Left cardiac atrium (tissue), 4 donors: Measurements from ENCODE around the gene ACO2. TPM values are rescaled to one million over a fixed set of nuclear protein-coding genes. Genes with fewer than 3 reads are reported as not detected.

Experiments used
- ATAC-seq, 2 donors: fragments of 200-7000 bp; cut with Tn5 transposase; one replicate each; pipeline ENCODE4 v1.9.1; 2020; ENCODE audit warnings: mild to moderate bottlenecking in 2 of 2, moderate library complexity in 2 of 2
- DNase-seq: peaks from one replicate; pipeline ENCODE4 v3.0.0-alpha.2; 2020
- intact Hi-C, 2 donors: fragments of 100-400 bp; cut with DNase I; formaldehyde crosslinking; loops; one replicate each; pipeline versions ENCODE4 v1.14.1 to v1.15.1; 2022 to 2023
- total RNA-seq, 2 donors: library from RNA; stranded (reverse); fragmentation: NEBNext Ultra II Directional; extraction: Animal tissue kit (Norgen Biotek cat#: 25700); gene quantifications; one replicate each; pipeline ENCODE4 v1.2.1, GENCODE V29; 2021
- donor health status: DM: no; HTN: yes; CAD: no.
- donor health status: DM: no; HTN: yes; CAD: no; lungs with severe emphysema.
- donor health status: DM: yes; HTN: yes; CAD: no.
- donor health status: Dilated cardiomyopathy.

ACO2 gene
- total RNA-seq, 2 donors from 2014 or later, result 415 to 523 TPM

- intact Hi-C loops, result no loop called here
- ATAC-seq (peak; percentile 70 to 84), DNase-seq (no peak)
These were observed 43.7 kb downstream of the ACO2 start for GRCh38 chr22:41512421-41513194.

DNA sequence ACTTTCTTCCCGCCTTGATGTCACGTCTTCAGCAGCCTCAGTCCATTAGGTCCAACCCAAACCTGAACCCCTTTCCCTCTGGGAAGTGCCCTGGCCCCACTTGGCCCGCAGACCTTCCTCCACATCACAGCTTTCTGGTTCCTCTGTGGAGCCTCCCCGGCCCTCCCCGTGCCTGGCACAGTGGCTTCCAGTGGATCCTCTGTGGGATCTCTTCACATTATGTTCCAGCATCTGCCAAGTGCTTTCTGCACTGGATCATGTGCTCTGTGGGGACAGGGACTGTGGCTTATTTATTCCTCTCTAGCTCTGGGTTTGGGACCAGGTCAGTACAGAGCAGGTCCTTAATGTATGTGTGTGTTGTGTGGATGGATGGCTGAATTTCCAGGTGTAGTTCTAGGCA is 44.5 kb downstream of the ACO2 start:
- intact Hi-C loops, result no loop called here
- ATAC-seq, result peak in 1 of 2 donors; percentile 6

GRCh38 chr22:41516462-41516861 is 47.5 kb downstream of the ACO2 start:
- ATAC-seq, result no peak
- intact Hi-C loops, result loop anchor here (5.0 kb wide), 3 partner anchors 44 to 114 kb away; no protein-coding TSS in a partner anchor
- DNase-seq, result no peak

More for the DNA sequence above, 44.5 kb downstream of the ACO2 start:
- no peak for DNase-seq

DNA sequence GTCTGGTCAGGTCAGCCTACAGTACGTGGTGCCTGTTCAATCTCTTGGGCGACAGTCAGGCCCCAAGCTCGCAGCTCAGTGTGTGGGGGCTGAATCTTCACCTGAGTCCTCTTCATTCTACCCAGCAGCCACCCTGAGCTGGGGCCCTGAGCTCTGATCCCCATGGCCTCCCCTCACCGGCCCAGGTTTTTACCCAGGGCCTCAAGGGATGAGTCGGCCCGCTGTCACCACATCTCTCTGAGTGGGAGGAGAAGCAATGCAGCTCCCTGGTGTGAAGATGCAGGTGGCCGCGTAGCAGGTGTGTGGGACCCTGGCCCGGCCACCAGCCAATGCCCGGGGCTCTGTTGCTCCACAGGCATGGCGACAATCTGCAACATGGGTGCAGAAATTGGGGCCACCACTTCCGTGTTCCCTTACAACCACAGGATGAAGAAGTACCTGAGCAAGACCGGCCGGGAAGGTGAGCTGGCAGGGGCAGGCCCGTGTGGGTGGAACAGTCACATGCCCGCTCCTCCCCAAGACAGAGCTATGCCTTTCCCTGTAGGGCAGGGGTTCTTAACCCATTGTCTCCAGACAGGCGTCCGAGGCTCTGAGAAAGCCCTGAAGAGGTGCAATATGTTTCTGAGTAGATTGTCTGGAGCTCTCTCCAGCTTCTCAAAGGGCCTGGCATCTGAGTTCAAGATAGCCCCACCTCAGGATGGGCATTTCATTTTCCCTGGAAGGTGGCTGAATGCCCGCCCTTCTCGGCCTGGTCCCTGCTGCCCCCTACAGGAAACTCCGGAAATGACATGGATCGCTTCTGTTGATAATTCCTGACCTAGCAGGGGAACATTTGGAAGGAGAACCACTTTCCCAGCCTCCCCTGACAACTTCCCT is 48.5 kb downstream of the ACO2 start:
- DNase-seq (peak; percentile 74), ATAC-seq (peak; percentile 32 to 42)
- intact Hi-C loops, result loop anchor here (5.0 kb wide), 3 partner anchors 45 to 115 kb away; no protein-coding TSS in a partner anchor

DNA sequence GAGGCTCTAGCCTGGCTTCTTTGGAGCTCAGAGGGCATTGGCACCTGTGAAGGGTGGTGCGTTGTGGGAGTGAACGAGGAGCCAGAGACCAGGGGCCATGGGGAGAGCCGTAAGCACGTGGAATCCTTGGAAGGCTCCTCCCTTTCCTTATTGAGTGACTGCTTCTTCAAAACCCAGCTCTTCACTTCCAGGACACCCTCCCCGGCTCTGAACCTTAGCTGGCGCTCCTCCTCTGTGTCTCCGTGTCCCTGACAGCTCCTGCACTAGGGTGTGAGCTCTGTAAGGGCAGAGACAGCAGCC is 49.1 kb downstream of the ACO2 start:
- ATAC-seq, result no peak
- DNase-seq, result no peak
- intact Hi-C loops, result loop anchor here (5.0 kb wide), 3 partner anchors 46 to 116 kb away; no protein-coding TSS in a partner anchor

GRCh38 chr22:41521126-41521525 is 52.2 kb downstream of the ACO2 start:
- ATAC-seq (no peak), DNase-seq (no peak)
- intact Hi-C loops, result no loop called here

- intact Hi-C loops, result no loop called here
- ATAC-seq (no peak), DNase-seq (no peak)
These were observed 53.9 kb downstream of the ACO2 start for GRCh38 chr22:41522813-41523212.

- ATAC-seq, result peak; percentile 28 to 29
- intact Hi-C loops, result no loop called here
- DNase-seq, result peak; percentile 35
These were observed 54.7 kb downstream of the ACO2 start for GRCh38 chr22:41523464-41524221.

- DNase-seq (peak; percentile 76), ATAC-seq (peak; percentile 22 to 67)
- intact Hi-C loops, result no loop called here
These were observed 55.3 kb downstream of the ACO2 start for GRCh38 chr22:41524251-41524661.

GRCh38 chr22:41524809-41525449 is 56.0 kb downstream of the ACO2 start:
- no peak for DNase-seq
- no peak for ATAC-seq
- intact Hi-C loops, result no loop called here

DNA sequence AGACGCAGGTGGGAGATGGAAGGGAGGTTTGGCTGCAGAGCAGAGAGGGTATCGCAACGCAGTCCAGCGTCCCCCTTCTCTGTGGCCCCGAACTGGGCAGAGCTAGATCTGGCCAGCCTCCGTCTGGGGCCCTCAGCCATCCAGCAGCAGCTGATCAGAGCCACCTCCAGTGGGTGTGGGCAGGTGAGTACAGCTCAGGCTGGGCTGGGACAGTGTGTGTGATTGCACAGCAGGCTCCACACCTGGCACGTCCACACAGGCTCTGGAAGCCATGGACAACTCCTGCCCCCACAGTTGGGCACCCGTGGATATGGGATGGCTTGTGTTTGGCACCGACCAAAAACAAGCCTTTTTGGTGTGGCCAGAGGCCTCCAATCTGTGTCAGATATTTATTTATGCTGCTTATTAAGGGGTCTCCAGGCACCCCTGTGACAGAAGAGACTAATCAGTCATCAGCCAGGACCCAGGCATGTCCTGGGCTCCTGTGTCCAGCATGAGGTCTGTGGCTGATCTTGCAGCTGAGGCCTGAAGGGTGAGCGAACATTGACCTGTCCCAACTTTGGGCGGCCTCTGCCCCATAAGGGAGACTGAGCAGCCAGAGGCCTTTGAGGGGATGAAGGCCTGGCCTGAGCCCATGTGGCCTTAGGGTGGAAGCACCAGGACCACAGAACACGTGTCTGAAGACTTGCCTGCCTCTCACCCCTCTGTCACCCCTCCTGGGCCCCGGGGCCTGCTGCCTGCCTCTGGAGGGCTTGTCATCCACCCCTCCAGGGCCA is 56.7 kb downstream of the ACO2 start:
- intact Hi-C loops, result no loop called here
- ATAC-seq, result no peak
- no peak for DNase-seq

DNA sequence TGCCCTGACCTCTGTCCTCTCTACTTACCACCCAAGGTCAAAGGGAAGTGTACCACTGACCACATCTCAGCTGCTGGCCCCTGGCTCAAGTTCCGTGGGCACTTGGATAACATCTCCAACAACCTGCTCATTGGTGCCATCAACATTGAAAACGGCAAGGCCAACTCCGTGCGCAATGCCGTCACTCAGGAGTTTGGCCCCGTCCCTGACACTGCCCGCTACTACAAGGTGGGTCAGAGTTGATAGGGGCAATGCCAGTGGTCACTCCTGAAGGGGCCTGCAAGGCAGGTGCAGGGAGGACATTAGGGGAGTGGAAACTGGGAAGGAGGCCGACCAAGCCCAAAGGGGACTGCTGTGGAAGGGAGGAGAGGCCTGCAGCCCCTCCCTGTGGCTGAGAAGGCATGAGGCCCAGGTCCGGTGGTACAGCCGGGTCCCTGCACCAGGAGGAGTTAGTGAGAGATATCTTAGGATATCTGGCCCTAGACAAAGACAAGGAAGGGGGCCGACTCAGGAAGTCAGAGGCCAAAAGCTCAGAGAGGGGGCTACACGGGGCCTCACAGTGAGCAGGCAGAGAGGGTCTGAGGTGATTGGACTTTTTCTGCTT is 57.4 kb downstream of the ACO2 start:
- intact Hi-C loops, result no loop called here
- ATAC-seq, result no peak
- DNase-seq, result no peak

DNA sequence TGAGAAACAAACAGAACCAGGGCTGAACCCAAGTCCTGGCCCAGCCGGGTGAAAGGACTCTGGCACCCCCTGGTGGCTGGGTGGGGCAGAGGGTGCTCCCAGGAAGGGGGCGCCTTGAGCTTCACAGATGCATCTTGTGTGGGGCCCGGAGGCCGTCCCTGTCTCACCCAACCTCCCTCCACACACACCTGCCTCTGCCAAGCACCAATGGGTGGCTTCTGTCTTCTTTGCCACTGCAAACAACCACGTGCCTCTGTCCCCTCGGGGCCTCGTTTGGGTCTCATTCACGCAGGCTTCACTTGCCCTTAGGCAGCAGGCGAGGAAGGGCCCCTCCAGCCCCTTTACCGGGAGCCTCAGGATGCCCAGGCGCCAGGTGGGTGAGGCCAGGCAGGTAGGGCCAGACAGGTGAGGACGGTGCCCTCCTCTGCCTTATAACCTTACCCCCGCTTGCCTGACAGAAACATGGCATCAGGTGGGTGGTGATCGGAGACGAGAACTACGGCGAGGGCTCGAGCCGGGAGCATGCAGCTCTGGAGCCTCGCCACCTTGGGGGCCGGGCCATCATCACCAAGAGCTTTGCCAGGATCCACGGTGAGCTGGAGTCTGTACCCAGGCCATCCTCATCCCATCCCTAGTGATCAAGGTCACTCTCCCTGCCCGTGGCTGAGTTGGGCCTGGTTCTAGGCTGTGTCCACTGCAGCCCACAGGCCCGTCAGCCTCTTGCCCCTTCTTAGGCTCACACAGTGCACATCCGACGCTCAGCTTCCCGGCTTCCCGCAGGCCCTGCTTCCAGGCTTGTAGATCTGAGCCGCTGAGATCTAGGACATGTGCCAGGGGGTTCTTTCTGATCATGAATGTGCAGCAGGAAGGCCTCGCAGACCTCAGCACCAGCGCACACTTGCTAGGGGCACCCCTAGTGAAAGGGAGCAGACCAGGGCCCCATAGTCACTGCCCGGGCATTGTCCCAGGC is 58.2 kb downstream of the ACO2 start:
- DNase-seq (no peak), ATAC-seq (peak in 1 of 2 donors; percentile 18)
- intact Hi-C loops, result no loop called here

DNA sequence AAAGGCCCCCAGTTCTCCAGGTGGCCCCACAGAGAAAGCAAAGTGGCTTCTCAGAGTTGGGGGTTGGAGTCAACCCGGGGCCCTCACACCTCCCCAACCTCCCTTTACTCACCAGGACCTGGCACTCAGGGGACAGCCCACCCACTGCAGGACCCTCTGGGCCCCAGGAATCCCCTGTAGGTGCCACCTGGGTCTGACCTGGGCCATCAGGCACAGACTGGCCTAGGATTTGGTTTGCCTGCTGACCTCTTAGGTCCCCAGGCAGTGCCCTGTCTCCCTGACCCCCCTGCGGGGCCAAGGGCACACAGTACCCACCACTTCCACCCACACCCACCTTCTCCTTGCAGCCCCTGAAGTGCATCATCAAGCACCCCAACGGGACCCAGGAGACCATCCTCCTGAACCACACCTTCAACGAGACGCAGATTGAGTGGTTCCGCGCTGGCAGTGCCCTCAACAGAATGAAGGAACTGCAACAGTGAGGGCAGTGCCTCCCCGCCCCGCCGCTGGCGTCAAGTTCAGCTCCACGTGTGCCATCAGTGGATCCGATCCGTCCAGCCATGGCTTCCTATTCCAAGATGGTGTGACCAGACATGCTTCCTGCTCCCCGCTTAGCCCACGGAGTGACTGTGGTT is 59.3 kb downstream of the ACO2 start:
- intact Hi-C loops, result no loop called here

DNA sequence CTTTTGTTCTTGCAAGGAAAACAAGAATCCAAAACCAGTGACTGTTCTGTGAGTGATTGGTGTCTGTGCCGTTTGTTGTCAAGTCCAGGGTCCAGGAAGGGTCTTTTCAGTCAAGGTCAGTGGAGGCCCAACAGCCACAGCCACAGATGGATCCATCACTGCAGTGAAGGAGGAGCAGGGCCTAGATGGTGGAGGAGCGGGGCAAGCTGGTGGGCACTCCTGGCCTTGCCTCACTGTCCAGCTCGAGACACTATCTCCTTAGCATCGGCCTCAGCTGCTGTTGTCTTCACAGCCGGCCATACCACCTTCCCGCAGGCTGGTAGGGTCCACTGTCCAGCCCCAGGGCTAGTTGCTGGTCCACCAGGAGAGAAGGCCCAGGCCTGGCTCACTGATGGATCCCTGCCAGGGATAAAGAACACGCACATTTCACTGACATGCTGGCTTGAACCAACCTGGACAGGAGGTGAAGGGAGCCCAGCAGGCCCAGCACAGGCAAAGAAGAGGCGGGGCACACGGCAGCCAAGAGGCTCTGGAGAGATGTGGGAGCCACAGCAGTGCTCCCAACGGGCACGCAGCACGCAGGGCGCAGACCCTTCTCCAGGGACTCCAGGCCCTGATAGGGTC is 60.1 kb downstream of the ACO2 start:
- ATAC-seq (no peak), DNase-seq (no peak)
- intact Hi-C loops, result no loop called here

More for the DNA sequence above, 59.3 kb downstream of the ACO2 start:
- no peak for DNase-seq
- ATAC-seq, result no peak
